SJCRH30 (cell line): ENCODE results near the gene CASK. TPM values are rescaled to one million over a fixed set of nuclear protein-coding genes. Genes with fewer than 3 reads are reported as not detected.

Source experiments
- DNase-seq, 2 experiments: peaks; one replicate each; pipeline ENCODE4 v3.0.0-alpha.2; 2015 to 2020
- H3K27ac ChIP-seq: fragments of 250-450 bp; sonication (Bioruptor Pico); 2 replicates; pipeline ENCODE4 v1.5.1; 2020; ENCODE audit warnings: mild to moderate bottlenecking, moderate library complexity
- H3K27me3 ChIP-seq: fragments of 250-450 bp; sonication (Bioruptor Pico); 2 replicates; pipeline ENCODE4 v1.5.1; 2020; ENCODE audit warnings: mild to moderate bottlenecking, moderate library complexity
- H3K36me3 ChIP-seq: fragments of 250-450 bp; sonication (Bioruptor Pico); 2 replicates; pipeline ENCODE4 v1.5.1; 2020; ENCODE audit warnings: mild to moderate bottlenecking, moderate library complexity
- H3K4me1 ChIP-seq: fragments of 250-450 bp; sonication (Bioruptor Pico); 2 replicates; pipeline ENCODE4 v1.5.1; 2020; ENCODE audit warnings: mild to moderate bottlenecking, moderate library complexity
- H3K4me3 ChIP-seq: fragments of 250-450 bp; sonication (Bioruptor Pico); 2 replicates; pipeline ENCODE4 v1.5.1; 2020; ENCODE audit warnings: mild to moderate bottlenecking, moderate library complexity
- H3K9me3 ChIP-seq: fragments of 250-450 bp; sonication (Bioruptor Pico); replicated peaks from 2 replicates; pipeline ENCODE4 v1.5.1; 2020; ENCODE audit warnings: mild to moderate bottlenecking, moderate library complexity
- total RNA-seq: library from RNA; depleted of rRNA; stranded (reverse); fragments of >200 nt; shearing (Covaris generic); gene quantifications from 2 replicates; pipeline ENCODE4 v1.2.3, GENCODE V29; 2014

The CASK gene
- total RNA-seq, 1 experiment from 2014 or later, result 43.0 TPM

DNA sequence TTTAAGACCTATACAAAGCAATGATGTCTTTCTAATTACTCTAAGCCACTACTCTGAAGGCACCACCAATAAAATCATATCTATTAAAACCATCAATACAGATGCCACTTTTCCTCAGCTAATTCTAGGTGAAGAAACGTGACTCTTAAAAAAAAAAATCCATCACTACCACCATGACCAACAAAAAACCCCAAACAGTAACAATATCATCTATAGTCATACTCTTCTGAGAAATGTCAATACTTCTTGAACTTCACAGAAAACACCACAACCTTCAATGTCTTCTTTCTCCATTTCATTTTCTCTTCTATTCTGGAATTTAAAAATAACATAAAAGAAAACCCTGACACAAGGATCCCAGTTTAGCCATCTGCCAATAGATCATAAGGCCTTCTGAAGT, 35.7 kb downstream of the CASK start:
- Histone ChIP-seq H3K36me3 (no peaks in the 10 kb centered on the region), H3K27ac (no peak overlapping the region), H3K4me3 (no peak overlapping the region), H3K4me1 (no peaks in the 10 kb centered on the region), H3K27me3 (no peaks in the 10 kb centered on the region), H3K9me3 (no peaks in the 10 kb centered on the region)
- DNase-seq, result no peak

DNA sequence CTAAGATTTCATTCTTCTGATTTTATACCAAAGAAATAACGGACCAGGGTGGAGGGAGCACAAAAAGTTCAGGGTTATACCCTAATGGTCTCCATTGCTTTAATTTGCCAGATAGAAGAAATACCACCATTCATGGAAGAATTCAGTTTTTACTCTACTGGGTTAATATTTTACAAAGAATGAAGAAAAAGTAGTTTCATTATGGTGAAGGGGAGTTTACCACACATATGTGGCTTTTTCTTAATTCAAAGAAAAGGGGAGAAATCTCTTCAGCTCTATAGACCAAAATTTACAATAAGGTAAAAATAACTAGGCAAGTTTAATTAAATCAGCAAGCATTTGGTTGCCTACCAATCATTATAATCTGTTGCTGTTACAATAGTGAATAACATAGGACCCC, 37.6 kb downstream of the CASK start:
- H3K9me3 ChIP-seq, result no peaks in the 10 kb centered on the region
- no peak overlapping the region for H3K27ac ChIP-seq
- H3K4me1 ChIP-seq, result no peaks in the 10 kb centered on the region
- no peak overlapping the region for H3K4me3 ChIP-seq
- no peak for DNase-seq
- no peaks in the 10 kb centered on the region for H3K36me3 ChIP-seq
- H3K27me3 ChIP-seq, result no peaks in the 10 kb centered on the region

DNA sequence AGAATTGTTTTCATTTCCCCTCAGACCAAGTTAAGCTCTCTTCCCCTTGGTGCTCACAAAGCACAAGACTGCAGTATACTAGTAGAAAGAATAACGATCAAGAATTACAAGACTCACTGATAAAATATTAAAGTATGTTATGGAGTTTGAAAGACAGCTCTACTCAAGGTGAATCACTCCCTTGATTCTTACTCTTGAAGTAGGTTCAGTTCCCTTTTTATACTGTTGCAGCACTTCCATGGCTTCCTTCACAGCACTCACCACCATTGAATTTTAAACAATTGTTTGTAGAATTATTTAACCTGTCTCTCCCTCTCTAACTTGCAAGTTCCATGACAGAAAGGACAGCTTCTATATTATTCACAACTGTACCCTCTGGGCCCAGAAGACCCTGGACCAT, 42.2 kb downstream of the CASK start:
- Histone ChIP-seq H3K9me3 (no peaks in the 10 kb centered on the region), H3K27ac (no peak overlapping the region), H3K4me3 (no peak overlapping the region), H3K4me1 (no peaks in the 10 kb centered on the region), H3K36me3 (no peaks in the 10 kb centered on the region), H3K27me3 (no peaks in the 10 kb centered on the region)
- no peak for DNase-seq

DNA sequence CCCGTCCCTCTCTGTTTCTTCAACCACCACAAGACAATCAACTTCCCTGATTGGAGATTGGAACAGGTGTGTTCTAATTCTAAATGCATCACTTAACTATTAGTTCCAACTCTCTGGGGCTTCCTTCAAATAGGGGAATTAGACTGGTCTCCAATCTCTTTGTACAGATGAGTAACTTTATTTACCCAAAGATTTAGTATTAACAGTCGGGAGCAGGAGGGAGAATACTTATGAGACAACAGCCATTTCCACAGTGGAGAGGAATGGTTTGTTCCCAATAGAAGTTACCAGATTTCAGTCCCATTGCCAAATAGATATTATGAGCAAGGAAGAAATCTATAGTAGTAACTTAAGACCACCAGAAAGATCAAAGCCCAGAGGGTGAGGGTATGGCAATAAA, 46.2 kb downstream of the CASK start:
- Histone ChIP-seq H3K4me3 (no peak overlapping the region), H3K9me3 (no peaks in the 10 kb centered on the region), H3K36me3 (no peaks in the 10 kb centered on the region), H3K4me1 (no peaks in the 10 kb centered on the region), H3K27me3 (no peaks in the 10 kb centered on the region), H3K27ac (no peak overlapping the region)
- DNase-seq, result no peak

DNA sequence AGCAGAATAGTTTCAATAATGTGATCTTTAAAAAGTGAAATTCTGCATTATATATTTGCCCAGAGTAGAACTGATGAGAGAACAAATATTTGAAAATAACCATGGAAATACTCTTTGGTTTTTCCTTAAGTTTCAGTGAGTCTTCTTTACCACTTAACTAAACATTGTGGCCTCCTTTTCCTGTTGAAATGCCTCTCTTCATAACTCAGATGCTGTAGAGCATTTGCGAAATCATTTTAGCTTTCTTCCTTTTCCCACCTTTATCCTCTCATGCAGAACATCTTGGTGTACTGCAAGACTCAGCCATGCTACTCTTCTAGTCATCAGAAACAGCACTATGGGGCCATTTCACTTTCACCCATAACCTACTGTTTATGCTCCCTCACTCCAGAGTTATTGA, 48.2 kb downstream of the CASK start:
- H3K27me3 ChIP-seq, result no peaks in the 10 kb centered on the region
- no peaks in the 10 kb centered on the region for H3K4me1 ChIP-seq
- H3K27ac ChIP-seq, result no peak overlapping the region
- no peak for DNase-seq
- no peaks in the 10 kb centered on the region for H3K36me3 ChIP-seq
- no peak overlapping the region for H3K4me3 ChIP-seq
- H3K9me3 ChIP-seq, result no peaks in the 10 kb centered on the region

DNA sequence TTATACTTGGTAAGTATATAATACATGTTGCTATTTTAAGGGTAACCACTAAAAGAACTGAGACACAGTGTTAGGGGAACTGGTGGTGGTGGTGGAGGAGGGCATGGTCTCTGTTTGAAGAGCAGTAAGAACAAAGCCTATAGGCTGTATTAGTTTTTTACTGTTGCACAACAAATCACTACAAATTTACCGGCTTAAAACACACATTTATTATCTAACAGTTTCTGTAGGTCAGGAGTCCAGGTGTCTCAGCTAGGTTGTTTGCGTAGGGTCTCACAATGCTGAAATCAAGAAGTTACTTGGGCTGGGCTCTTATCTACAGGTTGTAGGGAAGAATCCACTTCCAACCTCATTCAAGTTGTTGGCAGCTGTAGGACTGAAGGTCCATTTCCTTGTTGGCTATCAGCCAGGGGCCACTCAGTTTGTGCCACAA, 52.6 kb downstream of the CASK start:
- H3K27ac ChIP-seq, result no peak overlapping the region
- no peak for DNase-seq
- no peaks in the 10 kb centered on the region for H3K27me3 ChIP-seq
- no peaks in the 10 kb centered on the region for H3K36me3 ChIP-seq
- no peaks in the 10 kb centered on the region for H3K4me1 ChIP-seq
- H3K4me3 ChIP-seq, result no peak overlapping the region
- no peaks in the 10 kb centered on the region for H3K9me3 ChIP-seq

DNA sequence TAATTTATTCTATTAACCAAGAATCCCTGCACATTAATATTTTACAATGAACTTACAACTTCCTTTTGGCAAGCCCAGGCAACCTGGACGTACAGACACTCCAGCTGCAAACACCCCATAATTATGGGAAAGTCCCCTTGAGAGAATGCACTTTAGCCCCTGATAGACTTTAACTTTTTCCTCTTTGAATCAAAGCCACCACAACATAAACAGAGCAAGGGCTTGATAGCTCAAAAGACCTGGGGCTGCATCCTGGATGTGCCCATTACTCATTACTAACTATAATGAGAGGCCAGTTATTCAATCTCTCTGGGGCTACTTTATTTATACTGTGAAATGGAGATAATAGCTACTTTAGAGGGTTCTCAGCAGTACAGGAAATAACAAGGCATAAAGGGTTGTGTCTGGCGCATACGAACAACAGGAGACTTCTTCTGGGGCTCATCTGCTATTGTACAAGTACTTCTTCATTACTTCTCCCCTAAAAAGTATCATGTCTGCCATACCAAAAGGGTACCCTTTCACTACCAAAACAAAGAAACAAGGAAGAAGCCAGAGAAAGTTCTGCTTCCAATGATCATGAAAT, 54.9 kb downstream of the CASK start:
- DNase-seq, result no peak
- Histone ChIP-seq H3K9me3 (no peaks in the 10 kb centered on the region), H3K27me3 (no peaks in the 10 kb centered on the region), H3K27ac (no peak overlapping the region), H3K36me3 (no peaks in the 10 kb centered on the region), H3K4me1 (no peaks in the 10 kb centered on the region), H3K4me3 (no peak overlapping the region)

DNA sequence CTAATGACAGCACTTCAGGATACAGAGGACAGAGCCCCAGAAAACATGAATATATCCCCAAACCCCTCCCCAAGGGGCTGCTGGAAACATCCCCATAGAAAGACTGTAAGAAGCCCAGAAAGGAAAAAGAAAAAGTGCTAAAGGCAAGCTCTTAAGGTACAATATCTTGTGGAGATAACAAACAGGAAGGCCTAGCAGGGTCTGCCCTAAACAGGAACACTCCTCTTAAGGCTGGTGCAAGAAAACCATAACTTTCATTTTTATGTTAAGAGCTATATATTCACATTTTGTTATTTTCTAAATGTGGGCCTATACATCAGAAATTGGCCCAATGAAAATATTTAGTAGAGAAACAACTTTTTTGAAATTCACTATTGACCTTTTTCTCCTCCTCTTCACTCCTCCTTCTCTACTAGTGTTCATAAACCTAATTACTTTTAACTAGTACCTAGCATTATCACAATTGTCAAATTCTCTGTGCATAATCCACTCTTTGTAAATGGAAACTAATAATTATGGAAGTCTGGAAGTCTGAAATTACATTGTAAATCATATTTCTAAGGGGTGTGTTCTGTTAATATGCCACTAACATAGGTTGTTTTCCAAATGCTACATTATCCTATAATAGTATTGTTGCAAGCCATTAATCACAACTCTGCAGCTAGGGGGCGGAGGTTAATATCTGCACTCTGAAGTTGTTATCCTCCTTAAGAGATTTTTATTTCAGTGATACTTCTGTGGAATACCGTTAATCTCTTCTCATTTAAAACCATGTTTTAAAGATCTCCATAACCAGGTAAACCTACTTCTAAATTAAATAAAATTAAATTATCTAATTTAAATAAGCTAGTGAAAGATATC, 59.8 kb downstream of the CASK start:
- Histone ChIP-seq H3K27ac (no peak overlapping the region), H3K9me3 (no peaks in the 10 kb centered on the region), H3K27me3 (no peaks in the 10 kb centered on the region), H3K4me3 (no peak overlapping the region), H3K4me1 (no peaks in the 10 kb centered on the region), H3K36me3 (no peaks in the 10 kb centered on the region)
- DNase-seq, result no peak

DNA sequence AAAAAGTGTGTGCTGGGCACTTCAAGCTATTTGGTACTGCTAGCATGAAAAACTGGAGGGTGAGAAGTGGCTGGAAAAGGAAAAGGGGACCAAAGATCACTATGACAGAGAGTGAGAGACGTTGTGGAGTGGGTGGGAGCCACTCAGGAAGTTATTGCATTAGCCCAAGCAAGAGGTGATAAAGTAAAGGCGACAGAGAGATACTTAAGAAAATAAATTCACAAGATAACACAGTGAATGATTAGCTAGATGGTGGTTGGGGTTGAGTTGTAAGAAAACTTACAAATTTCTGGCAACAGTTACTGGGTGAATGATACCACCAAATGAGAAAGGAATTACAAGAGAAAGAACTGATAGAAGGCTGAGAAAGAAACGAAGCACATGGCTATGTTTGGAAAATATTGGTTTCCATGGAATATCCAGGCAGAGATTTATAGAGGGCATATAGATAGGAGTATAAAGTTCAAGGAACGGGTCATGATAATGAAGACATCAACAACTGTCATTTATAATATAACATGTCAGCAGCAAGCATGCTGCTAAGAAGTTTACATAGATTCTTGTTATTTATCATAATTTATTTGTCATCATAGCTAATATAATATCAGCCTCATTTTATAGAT, 60.7 kb downstream of the CASK start:
- H3K36me3 ChIP-seq, result no peaks in the 10 kb centered on the region
- H3K27ac ChIP-seq, result no peak overlapping the region
- H3K9me3 ChIP-seq, result no peaks in the 10 kb centered on the region
- H3K4me3 ChIP-seq, result no peak overlapping the region
- H3K27me3 ChIP-seq, result no peaks in the 10 kb centered on the region
- H3K4me1 ChIP-seq, result no peaks in the 10 kb centered on the region
- DNase-seq, result no peak

DNA sequence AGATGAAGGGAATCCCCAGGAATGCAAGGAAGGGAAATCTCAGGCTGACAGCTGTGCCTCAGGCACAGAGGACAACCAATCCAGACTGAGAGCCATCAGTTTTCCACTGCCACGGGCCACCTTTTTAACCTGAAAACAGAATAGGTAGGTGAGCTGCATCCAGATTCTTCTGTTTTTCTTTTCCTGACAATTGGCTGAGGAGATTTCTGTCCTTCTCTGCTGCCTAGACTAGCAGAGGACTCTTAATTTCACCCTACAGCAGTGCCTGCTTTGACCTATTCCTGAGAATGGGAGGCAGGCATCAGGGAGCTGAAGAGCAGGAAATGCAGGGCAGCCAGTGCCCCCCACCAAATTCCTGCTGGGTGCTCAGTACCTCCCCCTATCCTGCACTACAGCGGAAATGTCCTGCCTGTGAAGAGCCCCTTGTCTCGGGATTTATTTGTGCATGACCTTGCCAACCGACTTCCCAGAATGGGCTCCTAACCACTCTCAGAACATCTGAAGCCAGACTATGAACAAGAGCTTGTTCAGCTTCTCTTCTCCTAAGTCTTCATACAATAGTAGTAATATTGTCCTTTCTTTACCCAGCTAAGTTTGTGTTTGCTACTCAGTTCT, 65.1 kb downstream of the CASK start:
- Histone ChIP-seq H3K4me1 (no peaks in the 10 kb centered on the region), H3K4me3 (no peak overlapping the region), H3K36me3 (no peaks in the 10 kb centered on the region), H3K27me3 (no peaks in the 10 kb centered on the region), H3K27ac (no peak overlapping the region), H3K9me3 (no peaks in the 10 kb centered on the region)
- no peak for DNase-seq

DNA sequence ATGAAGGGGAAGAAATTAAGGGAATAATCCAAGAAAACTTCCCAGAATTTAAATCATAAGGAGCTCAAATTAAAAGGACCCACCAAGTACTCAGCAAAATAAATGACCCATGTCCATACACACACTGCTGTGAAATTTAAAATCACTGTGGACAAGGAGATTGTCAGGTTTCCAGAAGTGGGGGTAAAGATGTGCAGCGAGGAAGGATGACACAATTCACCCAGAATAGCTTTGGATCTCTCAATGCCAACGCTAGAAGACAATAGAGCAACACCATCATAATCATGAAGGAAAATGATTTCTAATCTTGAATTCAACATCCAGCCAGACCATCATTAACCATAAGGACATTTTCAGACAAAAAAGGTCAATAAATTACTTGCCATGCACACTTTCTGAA, 65.7 kb downstream of the CASK start:
- H3K27ac ChIP-seq, result no peak overlapping the region
- DNase-seq, result no peak
- H3K27me3 ChIP-seq, result no peaks in the 10 kb centered on the region
- H3K36me3 ChIP-seq, result no peaks in the 10 kb centered on the region
- no peak overlapping the region for H3K4me3 ChIP-seq
- no peaks in the 10 kb centered on the region for H3K4me1 ChIP-seq
- no peaks in the 10 kb centered on the region for H3K9me3 ChIP-seq

DNA sequence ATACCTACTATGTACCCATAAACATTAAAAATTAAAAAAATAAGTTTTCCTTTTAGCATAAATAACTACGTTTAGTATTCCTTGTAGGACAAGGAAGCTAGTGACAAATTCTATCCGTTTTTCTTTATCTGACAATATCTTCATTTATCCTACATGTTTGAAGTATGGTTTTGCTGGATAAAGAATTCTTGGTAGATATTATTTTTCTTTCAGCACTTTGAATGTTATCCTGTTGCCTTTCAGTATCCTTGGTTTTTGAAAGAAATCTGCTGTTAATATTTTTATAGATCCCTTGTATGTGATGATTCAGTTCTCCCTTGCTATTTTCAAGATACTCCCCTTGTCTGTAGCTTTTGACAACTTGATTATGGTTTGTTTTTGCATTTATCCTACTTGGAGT, 76.6 kb downstream of the CASK start:
- no peaks in the 10 kb centered on the region for H3K9me3 ChIP-seq
- H3K27ac ChIP-seq, result no peak overlapping the region
- H3K4me1 ChIP-seq, result no peaks in the 10 kb centered on the region
- H3K4me3 ChIP-seq, result no peak overlapping the region
- H3K36me3 ChIP-seq, result peaks cover 20% of the 10 kb centered on the region
- H3K27me3 ChIP-seq, result no peaks in the 10 kb centered on the region
- DNase-seq, result no peak

DNA sequence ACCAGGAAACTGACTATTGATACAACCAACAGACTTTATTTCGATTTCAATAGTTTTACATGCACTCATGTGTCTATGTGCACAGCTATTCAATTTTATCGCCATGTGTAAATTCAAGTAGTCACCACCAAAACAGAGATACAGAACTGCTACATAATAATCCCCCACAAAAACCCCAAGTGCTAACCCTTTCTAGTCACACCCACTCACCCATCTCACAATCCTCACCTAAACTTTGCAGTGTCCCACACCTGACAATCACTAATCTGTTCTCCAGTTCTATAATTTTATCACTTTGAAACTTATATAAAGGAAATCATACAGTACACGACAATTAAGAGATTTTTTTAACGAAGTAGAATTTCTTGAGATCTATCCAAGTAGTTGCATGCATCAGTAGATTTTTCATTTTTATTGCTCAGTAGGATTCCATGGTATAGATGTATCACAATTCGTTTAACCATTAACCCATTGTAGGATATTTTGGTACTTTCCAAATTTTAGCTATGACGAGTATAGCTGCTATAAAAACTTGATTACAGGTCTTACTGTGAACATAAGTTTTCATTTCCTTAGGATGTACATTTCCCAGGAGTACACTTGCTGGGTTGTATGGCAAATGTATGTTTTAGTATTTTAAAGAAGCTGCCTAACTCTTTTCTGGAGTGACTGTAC, 85.9 kb downstream of the CASK start:
- H3K27me3 ChIP-seq, result no peaks in the 10 kb centered on the region
- DNase-seq, result no peak
- H3K36me3 ChIP-seq, result no peaks in the 10 kb centered on the region
- no peak overlapping the region for H3K4me3 ChIP-seq
- H3K4me1 ChIP-seq, result no peaks in the 10 kb centered on the region
- H3K9me3 ChIP-seq, result no peaks in the 10 kb centered on the region
- no peak overlapping the region for H3K27ac ChIP-seq

DNA sequence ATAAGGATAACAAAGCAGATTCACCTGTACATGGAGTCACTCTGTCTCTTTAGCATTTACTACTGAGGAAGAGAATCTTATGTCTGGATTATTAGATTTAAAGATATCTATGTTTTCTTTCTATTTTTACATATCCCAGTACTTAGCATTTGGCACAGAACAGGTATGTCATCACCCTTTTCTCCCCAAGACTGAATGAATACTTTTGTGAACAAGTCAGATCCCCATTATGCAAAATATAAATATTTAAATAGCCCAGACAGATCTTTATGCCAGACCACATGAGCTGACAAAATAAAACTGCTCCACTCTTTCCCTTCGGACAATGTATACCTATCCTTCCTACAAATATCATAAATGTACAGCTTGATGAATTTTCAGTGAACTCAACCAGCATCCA, 94.5 kb downstream of the CASK start:
- H3K4me1 ChIP-seq, result peaks cover 7% of the 10 kb centered on the region; the same call in 1 of the 2 replicates
- H3K9me3 ChIP-seq, result no peaks in the 10 kb centered on the region
- no peak for DNase-seq
- no peaks in the 10 kb centered on the region for H3K27me3 ChIP-seq
- H3K4me3 ChIP-seq, result no peak overlapping the region
- no peaks in the 10 kb centered on the region for H3K36me3 ChIP-seq
- H3K27ac ChIP-seq, result no peak overlapping the region

DNA sequence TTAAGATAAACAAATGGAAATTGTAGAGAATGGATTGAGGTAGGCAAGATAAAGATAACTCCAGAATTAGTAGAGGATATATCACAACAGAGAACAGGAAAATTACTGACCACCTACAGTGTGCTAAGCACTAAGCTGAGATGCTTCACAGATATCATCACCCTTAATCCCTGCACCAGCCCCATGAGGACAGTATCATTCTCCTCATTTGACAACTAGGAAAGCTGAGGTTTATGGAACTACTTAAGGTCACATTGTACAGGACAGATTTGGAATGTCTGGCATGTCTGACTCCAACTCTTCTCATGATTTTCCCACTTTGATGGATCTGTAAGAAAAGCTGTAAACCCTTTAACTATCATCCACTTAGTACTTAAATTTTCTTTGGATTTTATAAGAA, 95.5 kb downstream of the CASK start:
- H3K27me3 ChIP-seq, result no peaks in the 10 kb centered on the region
- peaks cover 7% of the 10 kb centered on the region; the same call in 1 of the 2 replicates for H3K4me1 ChIP-seq
- no peaks in the 10 kb centered on the region for H3K9me3 ChIP-seq
- DNase-seq, result peak; percentile 33 to 34
- H3K27ac ChIP-seq, result no peak overlapping the region
- H3K4me3 ChIP-seq, result no peak overlapping the region
- no peaks in the 10 kb centered on the region for H3K36me3 ChIP-seq
